MCF 10A (cell line): Measurements from ENCODE around the gene PLEKHA3. TPM values are rescaled to one million over a fixed set of nuclear protein-coding genes. Genes with fewer than 3 reads are reported as not detected.

Experiments used
- BruUV-seq: library from RNA; stranded (reverse); fragments of 400-500 nt; replicated peaks from 2 replicates; lab custom pipeline; 2021; lab: Mats Ljungman, UMichigan
- CTCF ChIA-PET: fragments of 300-600 bp; sonication (Branson Sonifier 250); formaldehyde crosslinking; extraction: SDS; loops from one replicate; lab custom pipeline; 2021; ENCODE audit warnings: antibody characterized with exemption, inconsistent platforms; lab: Yijun Ruan, JAX
- POLR2A ChIA-PET: fragments of 300-600, 350-650 bp; sonication (Branson Sonifier 250); formaldehyde crosslinking; extraction: SDS; loops from one replicate; lab custom pipeline; 2020; ENCODE audit warnings: antibody characterized with exemption, inconsistent platforms; lab: Yijun Ruan, JAX
- DNase-seq: peaks from one replicate; pipeline ENCODE4 v3.0.0-alpha.2; 2018; ENCODE audit not compliant: unreplicated experiment
- H3K27ac Mint-ChIP-seq: one replicate; pipeline ENCODE4 v1.8.0; 2022; ENCODE audit warnings: mild to moderate bottlenecking, low read depth, mixed read lengths; ENCODE audit not compliant: unreplicated experiment
- H3K27me3 Mint-ChIP-seq: one replicate; pipeline ENCODE4 v1.8.0; 2022; ENCODE audit warnings: mixed read lengths; ENCODE audit not compliant: insufficient read depth, unreplicated experiment
- H3K36me3 Mint-ChIP-seq: one replicate; pipeline ENCODE4 v1.8.0; 2022; ENCODE audit warnings: mild to moderate bottlenecking, moderate library complexity, mixed read lengths; ENCODE audit not compliant: insufficient read depth, unreplicated experiment
- H3K4me1 Mint-ChIP-seq: one replicate; pipeline ENCODE4 v1.8.0; 2022; ENCODE audit warnings: mixed read lengths; ENCODE audit not compliant: insufficient read depth, unreplicated experiment
- H3K4me3 Mint-ChIP-seq: one replicate; pipeline ENCODE4 v1.8.0; 2022; ENCODE audit warnings: mild to moderate bottlenecking, moderate library complexity, mixed read lengths; ENCODE audit not compliant: unreplicated experiment
- H3K9me3 Mint-ChIP-seq: one replicate; pipeline ENCODE4 v1.8.0; 2022; ENCODE audit warnings: mixed read lengths; ENCODE audit not compliant: unreplicated experiment
- intact Hi-C: fragments of 100-400 bp; cut with micrococcal nuclease; formaldehyde crosslinking; loops from 2 replicates; pipeline ENCODE4 v1.14.1; 2022
- total RNA-seq: library from RNA; stranded (reverse); gene quantifications from 2 replicates; pipeline ENCODE4 v1.2.3, GENCODE V29; 2022
- TF ChIP-seq, protein P1 (sequence below): fragments of 200-600 bp; IDR thresholded peaks from one replicate; pipeline ENCODE4 v1.8.0; 2022; ENCODE audit warnings: antibody characterized with exemption, mild to moderate bottlenecking; ENCODE audit not compliant: unreplicated experiment

PLEKHA3 gene
- total RNA-seq, 1 experiment from 2014 or later = 29.8 TPM

DNA sequence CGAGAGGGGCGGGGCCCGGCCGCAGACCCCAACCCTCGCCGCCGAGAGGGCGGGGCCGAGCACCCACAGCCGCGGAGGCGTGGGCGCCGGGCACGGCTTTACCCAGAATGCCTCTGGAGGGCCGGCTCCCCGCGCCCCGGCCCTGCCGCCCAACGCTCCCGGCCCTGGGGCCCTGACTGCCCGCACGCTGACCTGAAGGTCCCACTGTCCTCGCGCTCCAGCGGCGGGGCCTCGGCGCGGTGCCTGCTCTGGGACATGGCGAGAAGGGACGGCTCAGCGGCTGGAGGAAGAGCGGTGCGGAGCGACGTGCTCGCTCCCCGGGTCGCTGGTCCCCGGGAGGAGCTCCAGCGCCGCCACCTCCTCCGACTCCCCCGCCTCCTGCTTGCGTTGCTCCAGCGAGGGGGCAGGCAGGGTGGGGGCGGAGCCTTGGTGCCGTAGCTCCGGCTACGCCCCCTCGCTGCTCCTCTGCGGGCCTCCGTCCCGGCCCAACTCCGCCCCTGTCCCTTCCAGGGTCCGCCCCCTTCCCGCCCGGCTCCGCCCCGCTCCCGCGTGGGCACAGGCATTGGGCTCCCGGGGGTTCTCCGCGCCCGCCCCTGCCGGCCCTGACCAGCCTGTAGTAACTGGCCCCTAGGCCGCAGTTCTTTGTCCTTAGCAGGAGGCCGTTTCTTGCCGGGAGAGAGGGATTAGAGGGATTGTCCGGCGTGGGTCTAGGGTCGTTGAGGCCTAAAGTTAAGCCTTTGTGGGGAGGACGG lies 29.3 kb upstream of the PLEKHA3 start, which contains the start of the genes PJVK and PRKRA:
PJVK (plus strand) TSS at position 605 of the 752 bp plus-strand sequence. CDS start 2,032 bp downstream, outside the sequence.
PRKRA (minus strand) TSS at position 402 of the 752 bp plus-strand sequence; CDS start at position 257, 145 bp downstream.
- Mint-ChIP-seq H3K36me3 (peaks cover 32% of the 10 kb centered on the region), H3K4me3 (peak within 1 kb of the TSS; percentile 88), H3K4me1 (peaks cover 11% of the 10 kb centered on the region), H3K27ac (peak within 1 kb of the TSS; percentile 100), H3K27me3 (no peaks in the 10 kb centered on the region), H3K9me3 (no peaks in the 10 kb centered on the region)
- intact Hi-C loops = loop anchor here (1.0 kb wide), 2 partner anchors 28 to 72 kb away; no protein-coding TSS in a partner anchor
- peak; percentile 95 for DNase-seq
- CTCF ChIA-PET = interaction anchor here (1.2 to 3.3 kb wide), 2 partner anchors 32 to 339 kb away, joined by 6 to 23 read pairs; partner anchors contain the start of gene RBM45
- POLR2A ChIA-PET = interaction anchor here (0.5 to 4.1 kb wide), 29 partner anchors 10 to 1059 kb away, joined by 3 to 76 read pairs (median 5); partner anchors contain the start of genes AGPS, FKBP7, OSBPL6 and PLEKHA3
- TF ChIP-seq, protein P1, sequence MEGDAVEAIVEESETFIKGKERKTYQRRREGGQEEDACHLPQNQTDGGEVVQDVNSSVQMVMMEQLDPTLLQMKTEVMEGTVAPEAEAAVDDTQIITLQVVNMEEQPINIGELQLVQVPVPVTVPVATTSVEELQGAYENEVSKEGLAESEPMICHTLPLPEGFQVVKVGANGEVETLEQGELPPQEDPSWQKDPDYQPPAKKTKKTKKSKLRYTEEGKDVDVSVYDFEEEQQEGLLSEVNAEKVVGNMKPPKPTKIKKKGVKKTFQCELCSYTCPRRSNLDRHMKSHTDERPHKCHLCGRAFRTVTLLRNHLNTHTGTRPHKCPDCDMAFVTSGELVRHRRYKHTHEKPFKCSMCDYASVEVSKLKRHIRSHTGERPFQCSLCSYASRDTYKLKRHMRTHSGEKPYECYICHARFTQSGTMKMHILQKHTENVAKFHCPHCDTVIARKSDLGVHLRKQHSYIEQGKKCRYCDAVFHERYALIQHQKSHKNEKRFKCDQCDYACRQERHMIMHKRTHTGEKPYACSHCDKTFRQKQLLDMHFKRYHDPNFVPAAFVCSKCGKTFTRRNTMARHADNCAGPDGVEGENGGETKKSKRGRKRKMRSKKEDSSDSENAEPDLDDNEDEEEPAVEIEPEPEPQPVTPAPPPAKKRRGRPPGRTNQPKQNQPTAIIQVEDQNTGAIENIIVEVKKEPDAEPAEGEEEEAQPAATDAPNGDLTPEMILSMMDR = no peak
- BruUV-seq = no TSS peak

DNA sequence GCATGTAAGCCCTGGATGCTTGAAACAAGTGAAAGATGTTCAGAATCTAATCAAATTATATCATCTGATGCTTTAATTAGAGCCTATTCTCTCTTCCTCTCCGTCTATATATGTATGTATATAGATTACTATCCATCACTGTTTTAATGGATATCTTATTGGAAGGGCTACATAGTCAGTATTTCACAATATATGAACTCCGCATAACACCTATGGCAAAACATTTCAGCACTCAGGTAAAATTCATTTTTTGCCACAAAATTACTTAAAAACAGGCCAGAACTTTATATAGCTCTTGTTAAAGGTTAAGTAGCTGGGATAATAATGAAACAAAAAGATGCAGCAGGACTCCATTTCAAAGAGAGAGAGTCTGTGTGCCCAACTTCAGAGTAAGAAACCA lies 27.9 kb upstream of the PLEKHA3 start:
- Mint-ChIP-seq H3K27me3 (no peaks in the 10 kb centered on the region), H3K4me3 (peak overlapping the region; percentile 88), H3K36me3 (peaks cover 24% of the 10 kb centered on the region), H3K9me3 (no peaks in the 10 kb centered on the region), H3K4me1 (peaks cover 11% of the 10 kb centered on the region), H3K27ac (peak overlapping the region; percentile 100)
- intact Hi-C loops = no loop called here
- TF ChIP-seq, protein P1 = no peak
- CTCF ChIA-PET = interaction anchor here (0.6 kb wide), 1 partner anchor 76 kb away, joined by 3 read pairs; no protein-coding TSS in a partner anchor
- DNase-seq = no peak
- no TSS peak for BruUV-seq
- POLR2A ChIA-PET = interaction anchor here (1.3 to 4.1 kb wide), 3 partner anchors 24 to 71 kb away, joined by 5 to 27 read pairs (median 19); partner anchors contain the start of gene FKBP7

DNA sequence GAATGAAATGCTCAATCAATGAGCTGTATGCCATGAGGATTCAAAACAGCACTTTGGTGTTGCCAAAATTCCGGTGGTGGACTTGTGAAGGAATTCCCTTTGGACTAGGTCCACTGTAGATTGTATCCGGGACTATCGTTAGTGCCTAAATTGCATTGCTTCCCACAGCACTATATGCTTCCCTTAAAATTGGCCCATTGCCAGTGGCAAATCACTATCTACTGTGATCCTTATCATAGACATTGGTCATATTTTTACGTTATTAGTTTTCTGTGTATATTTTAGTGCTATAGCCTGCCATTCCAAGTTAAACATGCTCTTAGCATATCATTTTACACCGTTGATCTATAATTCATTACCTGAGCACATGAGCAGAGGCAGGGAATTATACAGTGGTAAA lies 27.4 kb upstream of the PLEKHA3 start:
- intact Hi-C loops = no loop called here
- TF ChIP-seq, protein P1 = no peak
- H3K9me3 Mint-ChIP-seq = no peaks in the 10 kb centered on the region
- peaks cover 21% of the 10 kb centered on the region for H3K36me3 Mint-ChIP-seq
- H3K4me3 Mint-ChIP-seq = no peak overlapping the region
- DNase-seq = no peak
- no TSS peak for BruUV-seq
- H3K4me1 Mint-ChIP-seq = peaks cover 11% of the 10 kb centered on the region
- ChIA-PET CTCF (interaction anchor here (0.6 to 1.5 kb wide), 2 partner anchors 8 to 76 kb away, joined by 3 read pairs; no protein-coding TSS in a partner anchor), POLR2A (interaction anchor here (0.6 to 4.1 kb wide), 3 partner anchors 14 to 515 kb away, joined by 3 to 27 read pairs (median 3); partner anchors contain the start of gene FKBP7)
- no peak overlapping the region for H3K27ac Mint-ChIP-seq
- H3K27me3 Mint-ChIP-seq = no peaks in the 10 kb centered on the region

- H3K27ac Mint-ChIP-seq = no peak overlapping the region
- H3K36me3 Mint-ChIP-seq = peaks cover 6% of the 10 kb centered on the region
- DNase-seq = no peak
- H3K4me3 Mint-ChIP-seq = no peak overlapping the region
- no peaks in the 10 kb centered on the region for H3K9me3 Mint-ChIP-seq
- no TSS peak for BruUV-seq
- TF ChIP-seq, protein P1 = no peak
- no peaks in the 10 kb centered on the region for H3K27me3 Mint-ChIP-seq
- H3K4me1 Mint-ChIP-seq = no peaks in the 10 kb centered on the region
- intact Hi-C loops = no loop called here
- CTCF ChIA-PET = no interaction called here
- POLR2A ChIA-PET = no interaction called here
Measured at GRCh38 chr2:178455947-178456346, 24.3 kb upstream of the PLEKHA3 start.
